NK-92 treated with Interleukin-12 subunit alpha and Interleukin-12 subunit beta, amount 100 ng/mL, for 24 hours (cell line): ENCODE results near the gene LSM14A.

Experiments used
- DNase-seq: peaks from one replicate; lab custom pipeline; 2025; lab: John Stamatoyannopoulos, UW

The LSM14A gene

DNA sequence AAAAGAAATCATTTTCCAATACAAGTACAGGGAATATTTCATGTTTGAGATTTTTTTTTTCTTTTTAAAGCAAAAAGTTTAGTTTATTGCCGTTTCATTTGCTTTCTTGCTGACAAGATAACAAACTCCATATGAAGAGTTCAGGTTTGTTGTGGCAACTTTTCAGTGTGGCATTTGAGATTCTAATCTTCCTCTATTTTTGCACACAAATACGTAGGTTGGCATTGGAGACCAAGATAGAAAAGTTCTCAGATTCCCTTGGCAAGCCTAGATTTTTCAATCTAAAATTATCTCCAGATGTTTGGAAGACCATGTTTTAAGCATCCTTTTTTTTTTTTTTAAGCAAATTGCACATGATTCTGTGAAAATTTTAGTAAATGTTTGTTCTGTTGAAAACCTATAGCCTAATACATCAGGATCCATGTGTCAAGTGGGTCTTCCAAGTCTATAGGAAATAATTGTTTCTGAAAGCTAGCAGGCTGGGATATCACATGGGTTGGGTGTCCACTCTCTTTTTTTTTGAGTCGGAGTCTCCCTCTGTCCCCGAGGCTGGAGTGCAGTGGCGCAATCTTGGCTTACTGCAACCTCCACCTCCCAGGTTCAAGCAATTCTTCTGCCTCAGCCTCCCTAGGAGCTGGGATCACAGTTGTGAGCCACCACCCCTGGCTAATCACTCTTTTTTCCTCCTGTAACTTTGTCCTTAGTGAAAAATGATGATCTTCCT lies 84.7 kb downstream of the LSM14A start:
- no peak for DNase-seq

DNA sequence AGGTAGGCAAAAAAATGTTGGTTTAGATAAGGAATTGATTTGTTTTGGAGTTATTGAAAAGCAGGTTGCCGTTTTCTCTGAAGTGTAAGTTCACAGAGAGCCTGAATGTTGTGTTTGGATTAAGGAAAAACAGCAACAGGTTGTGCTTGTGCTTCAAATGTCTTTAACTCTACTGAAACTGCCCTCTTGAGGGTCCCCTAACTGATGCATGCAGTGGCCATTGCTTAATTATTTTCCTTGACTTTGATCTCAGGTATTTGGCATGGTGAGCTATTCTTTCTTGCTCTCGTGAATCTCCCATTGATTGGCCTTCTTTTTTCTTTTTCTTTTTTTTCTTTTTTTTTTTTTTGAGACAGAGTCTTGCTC lies 85.2 kb downstream of the LSM14A start:
- no peak for DNase-seq

DNA sequence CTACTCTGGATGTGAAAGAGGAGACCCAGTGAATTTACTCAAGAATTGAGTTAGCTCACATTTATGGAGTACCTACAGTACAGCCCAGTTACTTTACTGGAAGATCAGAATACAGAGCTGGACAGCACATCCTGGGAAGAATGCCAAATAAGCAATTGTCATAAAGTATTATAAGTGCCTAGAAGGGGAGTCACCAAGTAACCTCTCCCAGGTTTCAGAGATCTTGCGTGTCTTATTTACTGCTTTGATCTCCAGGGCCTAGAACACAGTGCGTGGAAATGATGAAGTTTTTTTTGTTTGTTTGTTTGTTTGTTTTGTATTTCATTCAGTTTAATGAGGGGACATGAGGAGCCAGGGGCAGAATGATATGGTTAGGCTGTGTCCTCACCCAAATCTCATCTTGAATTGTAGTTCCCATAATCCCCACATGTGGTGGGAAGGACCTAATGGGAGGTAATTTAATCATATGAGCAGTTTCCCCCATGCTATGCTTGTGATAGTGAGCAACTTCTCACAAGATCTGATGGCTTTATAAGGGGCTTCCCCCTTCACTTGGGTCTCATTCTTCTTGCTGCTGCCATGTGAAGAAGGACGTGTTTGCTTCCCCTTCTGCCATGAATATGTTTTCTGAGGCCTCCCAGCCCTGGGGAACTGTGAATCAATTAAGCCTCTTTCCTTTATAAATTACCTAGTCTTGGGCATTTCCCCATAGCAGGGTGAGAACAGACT lies 87.2 kb downstream of the LSM14A start:
- DNase-seq, result no peak

DNA sequence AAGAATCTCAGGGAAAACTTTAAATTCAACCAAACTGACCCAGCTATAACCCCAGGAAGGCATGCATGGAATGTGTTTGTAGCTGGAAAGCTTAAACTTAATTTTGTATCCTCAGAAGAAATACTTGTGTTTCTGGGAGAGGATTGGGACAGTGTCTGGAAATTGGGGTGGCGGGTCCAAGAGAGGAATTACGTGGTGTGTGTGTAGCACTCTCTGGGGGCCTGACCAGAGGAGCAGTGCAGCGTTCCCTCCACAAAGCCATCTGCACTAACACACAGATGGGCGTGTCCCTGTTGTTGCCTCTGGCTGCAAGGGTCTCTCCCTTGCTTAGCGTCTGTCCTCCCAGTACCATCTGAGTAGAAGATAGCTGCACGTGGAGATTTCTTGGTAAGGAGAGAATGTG lies 88.5 kb downstream of the LSM14A start:
- DNase-seq, result no peak

DNA sequence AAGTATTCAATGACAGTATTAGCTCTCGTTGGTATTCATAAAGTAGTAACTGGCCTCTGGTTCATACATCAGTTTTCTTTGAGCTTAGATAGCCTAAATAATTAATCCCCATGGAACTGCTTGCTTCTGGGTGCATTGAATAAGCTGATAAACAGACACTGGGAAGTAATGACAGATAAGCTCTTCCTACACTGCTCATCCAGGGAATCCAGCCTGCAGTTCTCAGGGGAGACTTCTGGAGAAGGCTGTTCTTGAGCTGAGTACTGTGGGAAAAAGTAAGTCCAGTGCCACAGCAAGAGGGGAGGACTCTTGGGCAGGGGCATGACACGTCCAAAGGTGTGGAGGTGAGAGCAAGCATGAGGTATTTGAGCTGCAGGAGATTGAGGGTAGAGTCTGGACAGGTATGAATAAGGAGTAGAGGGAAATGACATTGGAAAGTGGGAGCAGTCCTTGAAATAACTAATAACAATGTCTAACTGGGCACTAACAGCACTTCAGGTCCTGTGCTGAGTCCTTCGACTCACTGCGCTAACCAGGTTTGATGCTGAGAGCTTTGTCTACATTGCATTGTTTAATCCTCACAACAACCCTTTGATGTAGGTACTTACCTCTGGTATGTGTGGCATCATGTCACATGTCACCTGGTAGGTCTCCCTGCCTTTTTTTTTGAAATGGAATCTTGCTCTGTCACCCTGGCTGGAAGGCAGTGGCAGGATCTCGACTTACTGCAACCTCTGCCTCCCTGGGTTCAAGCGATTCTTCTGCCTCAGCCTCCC lies 89.2 kb downstream of the LSM14A start:
- no peak for DNase-seq

DNA sequence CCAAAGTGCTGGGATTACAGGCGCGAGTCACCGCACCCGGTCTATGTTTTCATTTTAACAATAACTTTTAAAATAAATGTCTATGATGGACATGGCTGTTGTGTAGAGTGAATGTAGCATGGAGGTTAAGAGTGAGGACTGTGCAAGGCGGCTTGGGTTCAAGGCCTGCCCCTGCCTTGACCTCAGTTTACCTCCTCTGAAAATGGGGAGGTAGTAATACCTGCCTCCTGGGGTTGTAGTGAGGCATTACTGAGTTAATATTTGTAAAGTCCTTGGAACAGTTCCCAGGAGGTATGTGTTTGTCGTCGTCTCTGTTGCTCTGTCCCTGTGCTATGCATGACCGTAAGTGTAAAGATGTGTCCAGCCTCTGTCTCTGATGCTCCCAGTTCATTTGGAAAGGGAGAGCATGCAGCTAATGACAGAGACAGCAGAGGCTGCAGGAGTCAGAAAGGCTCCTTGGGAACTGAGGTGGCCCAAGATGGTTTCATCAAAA lies 91.5 kb downstream of the LSM14A start:
- no peak for DNase-seq

DNA sequence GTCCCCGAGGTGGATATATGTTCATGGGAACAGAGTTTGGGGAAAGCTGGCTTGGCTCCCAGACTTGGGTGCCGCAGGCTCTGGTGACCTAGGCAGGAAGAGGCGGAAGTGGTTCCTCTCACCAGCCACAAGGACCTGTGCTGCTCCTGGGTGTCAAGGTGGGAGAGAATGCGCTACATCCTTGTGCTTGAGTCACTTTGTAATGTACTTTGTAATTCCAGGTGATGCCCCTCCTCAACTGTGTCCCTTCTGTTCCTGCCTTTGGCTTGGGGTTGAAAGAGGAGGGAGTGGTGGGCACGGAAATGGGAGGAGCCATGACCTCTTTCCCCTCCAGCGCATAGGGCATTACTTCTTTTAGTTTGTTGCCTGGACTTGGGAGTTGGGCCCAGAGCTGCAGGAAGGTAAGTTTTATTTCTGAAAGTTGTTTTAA lies 92.9 kb downstream of the LSM14A start:
- no peak for DNase-seq

DNA sequence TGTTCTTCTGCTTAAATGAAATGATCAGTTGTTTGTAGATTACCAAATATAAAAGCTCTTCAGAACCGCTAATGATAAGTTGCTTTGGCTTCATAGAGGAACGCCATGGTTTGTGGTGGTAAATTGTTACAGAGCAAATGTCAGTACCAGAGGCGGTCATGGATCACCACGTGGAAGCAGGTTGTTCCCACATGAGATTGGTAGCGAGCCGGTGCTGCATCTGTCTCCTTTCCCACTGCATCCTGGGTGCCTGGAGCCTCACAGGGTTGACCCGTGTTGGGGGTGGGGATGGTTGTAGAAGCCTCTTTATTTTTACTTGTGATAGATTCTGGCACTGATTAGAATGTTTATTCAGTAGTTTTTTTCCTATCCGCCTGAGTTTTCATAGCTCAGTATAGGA lies 96.8 kb downstream of the LSM14A start:
- DNase-seq, result no peak

DNA sequence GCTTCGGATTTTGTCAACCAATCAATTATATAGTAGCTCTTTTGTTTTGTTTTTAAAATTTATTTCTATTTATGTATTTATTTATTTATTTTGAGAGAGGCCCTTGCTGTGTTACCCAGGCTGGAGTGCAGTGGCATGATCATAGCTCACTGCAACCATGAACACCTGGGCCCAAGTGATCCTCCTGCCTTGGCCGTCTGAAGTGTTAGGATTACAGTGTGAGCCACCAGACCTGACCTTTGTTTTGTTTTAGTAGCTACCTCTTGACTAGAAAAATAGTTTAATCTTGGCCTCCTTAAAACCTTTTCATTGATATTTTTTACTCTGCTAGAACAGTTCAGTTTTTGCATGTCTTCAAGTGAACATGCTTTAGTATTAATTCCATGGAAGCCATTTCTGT lies 97.2 kb downstream of the LSM14A start:
- no peak for DNase-seq

DNA sequence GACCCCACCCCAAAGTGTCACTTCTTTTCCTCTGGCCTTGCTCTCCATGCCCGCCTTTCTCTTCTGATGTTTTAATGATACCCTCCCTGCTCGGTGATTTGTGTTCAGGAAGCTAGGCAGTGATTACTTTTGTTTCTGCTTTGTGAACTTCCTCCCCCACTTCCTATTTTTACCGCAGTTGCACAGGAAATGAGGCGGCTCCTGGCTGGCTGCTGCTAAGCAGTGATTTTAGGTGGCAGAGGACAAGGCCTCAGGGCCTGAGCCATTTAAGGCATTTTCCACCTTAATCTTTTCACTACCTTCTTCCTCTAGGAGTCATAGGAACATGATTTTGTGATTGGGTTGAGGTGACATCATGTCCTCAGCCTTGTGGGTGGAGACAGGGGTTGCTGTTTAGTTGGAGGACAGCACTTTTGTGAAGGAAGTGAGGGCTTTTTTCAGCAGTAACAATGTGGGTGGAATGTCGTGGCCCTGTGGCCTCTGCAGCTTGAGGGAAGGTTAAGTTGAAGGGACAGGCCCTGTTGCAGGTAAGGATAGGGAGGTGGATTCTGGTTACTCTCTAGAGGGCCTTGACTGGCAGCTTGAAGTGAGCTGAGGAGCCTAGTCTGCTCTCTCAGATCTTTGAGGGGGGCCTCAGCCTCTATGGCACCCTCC lies 97.8 kb downstream of the LSM14A start:
- peak; percentile 30 for DNase-seq

DNA sequence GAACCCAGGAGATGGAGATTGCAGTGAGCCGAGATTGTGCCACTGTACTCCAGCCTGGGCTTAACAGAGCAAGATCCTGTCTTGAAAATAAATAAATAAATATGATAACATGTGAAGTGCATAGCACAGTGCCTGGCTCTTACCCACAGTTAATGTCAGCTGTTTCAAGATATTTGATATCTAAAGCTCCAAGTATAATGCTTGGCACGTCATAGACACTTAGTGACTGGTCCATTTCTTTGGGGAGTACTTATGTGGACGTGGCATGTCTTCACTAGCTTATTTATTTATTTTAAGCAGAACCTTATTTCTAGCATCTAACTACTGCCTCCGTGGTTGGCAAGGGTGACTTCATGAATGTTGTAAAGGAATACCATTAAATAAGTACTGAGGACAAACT lies 100.8 kb downstream of the LSM14A start:
- DNase-seq, result no peak

DNA sequence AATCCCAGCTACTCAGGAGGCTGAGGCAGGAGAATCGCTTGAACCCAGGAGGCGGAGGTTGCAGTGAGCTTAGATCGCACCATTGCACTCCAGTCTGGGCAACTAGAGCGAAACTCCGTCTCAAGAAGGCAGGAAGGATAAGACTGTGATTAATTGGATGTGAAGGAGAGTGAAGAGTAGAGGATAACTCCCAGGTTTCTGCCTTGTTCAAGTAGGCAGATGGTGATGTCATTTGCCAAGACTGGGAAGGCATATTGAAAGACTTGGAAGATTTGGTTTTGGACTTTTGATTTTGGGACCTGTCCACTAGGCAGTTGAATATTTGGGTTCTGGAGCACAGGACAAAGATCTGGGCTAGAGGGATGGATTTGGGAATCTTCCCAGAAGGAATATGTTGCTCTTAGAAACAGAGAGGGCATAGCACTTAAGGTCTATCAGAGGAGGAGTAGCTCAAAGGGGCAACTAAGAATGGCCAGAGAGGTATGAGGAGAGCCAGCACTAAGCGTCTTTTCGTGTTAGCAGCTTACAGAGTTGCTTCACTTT lies 102.1 kb downstream of the LSM14A start:
- DNase-seq, result no peak

DNA sequence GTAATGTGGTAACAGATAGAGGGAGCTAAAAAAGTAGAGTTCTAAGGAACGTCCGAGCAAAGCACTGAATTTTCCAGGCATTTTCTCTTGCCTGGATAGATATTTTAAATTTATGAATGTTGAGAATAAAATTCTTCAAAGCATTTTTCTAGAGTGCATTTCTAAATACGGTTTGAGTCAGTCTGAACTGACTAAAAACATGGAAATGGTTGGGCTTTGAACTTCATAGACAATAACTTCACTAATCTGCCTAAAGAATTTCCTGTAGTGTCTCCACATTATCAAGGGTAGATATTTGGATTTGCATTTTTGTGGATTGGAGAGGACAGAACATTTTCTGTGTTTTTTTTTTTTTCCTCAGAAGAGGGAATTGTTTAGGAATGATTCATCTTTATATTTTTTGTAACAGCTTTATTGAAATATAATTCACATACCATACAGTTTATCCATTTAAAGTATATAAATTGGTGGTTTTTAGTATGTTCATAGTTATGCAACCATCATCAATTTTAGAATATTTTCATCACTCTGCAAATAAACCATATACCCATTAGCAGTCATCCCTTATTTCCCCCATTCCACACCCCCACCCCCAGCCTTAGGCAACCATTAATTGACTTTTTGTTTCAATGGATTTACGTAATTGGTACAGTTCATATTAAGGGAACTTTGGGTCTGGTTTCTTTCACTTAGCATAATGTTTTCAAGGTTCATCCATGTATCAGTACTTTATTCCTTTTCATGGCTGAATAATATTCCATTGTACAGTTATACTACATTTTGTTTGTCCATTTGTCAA lies 102.7 kb downstream of the LSM14A start:
- DNase-seq, result no peak

DNA sequence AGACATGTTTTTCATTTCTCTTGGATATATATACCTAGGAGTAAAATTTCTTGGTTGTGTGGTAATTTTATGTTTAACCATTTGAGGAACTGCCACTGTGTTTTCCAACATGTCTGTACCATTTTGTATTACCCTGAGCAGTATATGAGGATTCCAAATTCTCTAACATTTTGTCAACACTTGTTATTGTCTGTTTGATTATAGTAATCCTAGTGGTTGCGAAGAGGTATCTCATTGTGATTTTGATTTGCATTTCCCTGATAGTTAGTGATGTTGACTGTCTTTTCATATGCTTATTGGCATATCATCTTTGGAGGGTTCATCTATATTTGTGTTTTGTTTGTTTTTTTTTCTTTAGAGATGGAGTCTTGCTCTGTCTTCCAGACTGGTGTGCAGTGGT lies 103.4 kb downstream of the LSM14A start:
- DNase-seq, result no peak

DNA sequence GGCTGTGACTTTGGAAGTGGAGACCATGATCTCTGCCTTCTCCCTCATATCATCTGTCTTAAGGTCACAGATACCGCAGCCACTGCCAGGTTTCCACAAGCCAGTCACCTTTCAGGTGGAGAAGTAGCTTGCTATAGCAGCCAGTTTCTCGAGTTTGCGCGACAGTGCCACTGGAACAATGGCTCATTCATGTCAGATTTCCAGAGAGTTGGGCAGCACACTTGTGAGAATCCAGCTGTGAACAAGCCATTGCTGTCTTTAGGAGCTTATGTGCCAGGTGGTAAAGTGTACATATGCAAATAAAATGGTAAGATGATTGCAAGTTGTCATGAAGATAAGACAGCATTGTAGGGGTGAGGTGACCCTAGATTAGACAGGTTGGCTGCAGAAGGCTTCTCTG lies 104.3 kb downstream of the LSM14A start:
- DNase-seq, result no peak

DNA sequence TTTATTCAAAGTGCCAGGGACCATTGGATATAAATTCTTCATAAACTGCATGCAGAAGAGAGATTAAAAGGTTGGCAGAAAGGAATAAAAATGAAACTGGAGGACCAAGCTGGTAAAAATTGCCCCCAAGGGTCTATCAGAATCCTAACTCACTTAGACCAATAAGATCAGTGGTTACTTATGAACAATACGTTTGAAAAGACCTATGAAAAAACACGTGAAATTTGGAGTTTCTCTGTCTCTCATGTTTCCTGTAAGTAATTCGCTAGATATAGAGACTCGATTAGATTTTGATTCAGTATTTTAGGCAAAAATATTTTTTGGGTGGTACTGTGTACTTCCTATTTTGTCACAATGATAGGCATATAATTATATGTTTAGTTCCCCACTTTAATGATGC lies 104.9 kb downstream of the LSM14A start:
- no peak for DNase-seq

DNA sequence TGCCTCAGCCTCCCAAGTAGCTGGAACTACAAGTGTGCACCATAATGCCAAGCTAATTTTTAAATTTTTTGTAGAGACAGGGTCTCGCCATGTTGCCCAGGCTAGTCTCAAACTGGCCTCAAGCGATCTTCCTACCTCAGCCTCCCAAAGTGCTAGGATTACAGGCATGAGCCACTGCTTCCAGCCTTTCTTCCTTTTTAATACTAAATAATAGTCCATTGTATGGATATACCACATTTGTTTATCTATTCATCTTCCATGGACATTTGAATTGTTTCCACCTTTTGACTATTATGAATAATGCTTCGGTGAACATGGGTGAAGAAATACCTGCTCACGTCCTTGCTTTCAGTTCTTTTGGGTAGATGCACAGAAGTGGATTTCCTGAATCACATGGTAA lies 106.5 kb downstream of the LSM14A start:
- no peak for DNase-seq
